PFSK-1 (cell line): ENCODE data around the gene ICA1.

Source experiments
- FOXP2 ChIP-seq: optimal IDR thresholded peaks from 2 replicates; pipeline ENCODE3; 2011; ENCODE audit warnings: borderline replicate concordance, control low read depth, inconsistent platforms; ENCODE audit not compliant: insufficient read depth; ENCODE audit errors: extremely low read length, extremely low read depth
- POLR2AphosphoS5 ChIP-seq: IDR thresholded peaks from 2 replicates; pipeline ENCODE4 v1.6.1; 2012; ENCODE audit warnings: low read depth, mild to moderate bottlenecking, control low read depth, low read length, moderate library complexity
- SIN3A ChIP-seq: IDR thresholded peaks from 2 replicates; pipeline ENCODE4 v1.6.1; 2012; ENCODE audit warnings: mild to moderate bottlenecking, low read length, moderate library complexity, borderline replicate concordance; ENCODE audit not compliant: insufficient read depth
- TAF1 ChIP-seq: IDR thresholded peaks from 2 replicates; pipeline ENCODE4 v1.6.1; 2012; ENCODE audit warnings: low read length, control low read depth, borderline replicate concordance; ENCODE audit not compliant: insufficient read depth
- TF ChIP-seq, protein P1 (sequence below), 2 experiments: IDR thresholded peaks; 2 replicates each; pipeline versions ENCODE4 v1.6.1 to v1.8.0; 2011 to 2012; ENCODE audit warnings: low read depth in 2 of 2, low read length in 2 of 2, control low read depth in 1 of 2, inconsistent platforms in 1 of 2, mild to moderate bottlenecking in 1 of 2, moderate library complexity in 1 of 2; ENCODE audit not compliant: insufficient read depth in 1 of 2

The ICA1 gene

DNA sequence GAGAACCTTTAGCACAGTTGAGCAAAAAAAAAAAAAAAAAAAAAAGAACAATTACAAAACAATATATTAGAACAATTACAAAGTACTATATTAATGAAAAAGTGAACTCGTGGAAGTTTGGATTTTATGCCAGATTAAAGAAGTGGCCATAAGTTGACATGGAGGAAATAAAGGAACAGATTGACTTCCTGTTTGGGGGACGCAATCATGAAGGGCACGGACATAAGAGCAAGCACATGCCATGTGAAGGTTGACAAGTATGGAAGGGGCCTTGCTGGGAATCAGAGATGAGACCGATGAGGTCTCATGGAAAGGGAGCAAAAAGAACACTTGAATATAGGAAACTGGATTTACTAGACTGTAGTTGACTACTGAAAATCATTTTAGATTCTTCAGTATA is 61.7 kb downstream of the ICA1 start:
- TF ChIP-seq POLR2AphosphoS5 = no peak
- TF ChIP-seq, protein P1, sequence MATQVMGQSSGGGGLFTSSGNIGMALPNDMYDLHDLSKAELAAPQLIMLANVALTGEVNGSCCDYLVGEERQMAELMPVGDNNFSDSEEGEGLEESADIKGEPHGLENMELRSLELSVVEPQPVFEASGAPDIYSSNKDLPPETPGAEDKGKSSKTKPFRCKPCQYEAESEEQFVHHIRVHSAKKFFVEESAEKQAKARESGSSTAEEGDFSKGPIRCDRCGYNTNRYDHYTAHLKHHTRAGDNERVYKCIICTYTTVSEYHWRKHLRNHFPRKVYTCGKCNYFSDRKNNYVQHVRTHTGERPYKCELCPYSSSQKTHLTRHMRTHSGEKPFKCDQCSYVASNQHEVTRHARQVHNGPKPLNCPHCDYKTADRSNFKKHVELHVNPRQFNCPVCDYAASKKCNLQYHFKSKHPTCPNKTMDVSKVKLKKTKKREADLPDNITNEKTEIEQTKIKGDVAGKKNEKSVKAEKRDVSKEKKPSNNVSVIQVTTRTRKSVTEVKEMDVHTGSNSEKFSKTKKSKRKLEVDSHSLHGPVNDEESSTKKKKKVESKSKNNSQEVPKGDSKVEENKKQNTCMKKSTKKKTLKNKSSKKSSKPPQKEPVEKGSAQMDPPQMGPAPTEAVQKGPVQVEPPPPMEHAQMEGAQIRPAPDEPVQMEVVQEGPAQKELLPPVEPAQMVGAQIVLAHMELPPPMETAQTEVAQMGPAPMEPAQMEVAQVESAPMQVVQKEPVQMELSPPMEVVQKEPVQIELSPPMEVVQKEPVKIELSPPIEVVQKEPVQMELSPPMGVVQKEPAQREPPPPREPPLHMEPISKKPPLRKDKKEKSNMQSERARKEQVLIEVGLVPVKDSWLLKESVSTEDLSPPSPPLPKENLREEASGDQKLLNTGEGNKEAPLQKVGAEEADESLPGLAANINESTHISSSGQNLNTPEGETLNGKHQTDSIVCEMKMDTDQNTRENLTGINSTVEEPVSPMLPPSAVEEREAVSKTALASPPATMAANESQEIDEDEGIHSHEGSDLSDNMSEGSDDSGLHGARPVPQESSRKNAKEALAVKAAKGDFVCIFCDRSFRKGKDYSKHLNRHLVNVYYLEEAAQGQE (IDR thresholded peaks at IDR 0.05; ENCODE audit: insufficient read depth in 1 of 2, low read depth in 2 of 2, low read length in 2 of 2) = no peak
- TF ChIP-seq SIN3A = no peak
- no peak for TF ChIP-seq FOXP2
- no peak for TF ChIP-seq TAF1

DNA sequence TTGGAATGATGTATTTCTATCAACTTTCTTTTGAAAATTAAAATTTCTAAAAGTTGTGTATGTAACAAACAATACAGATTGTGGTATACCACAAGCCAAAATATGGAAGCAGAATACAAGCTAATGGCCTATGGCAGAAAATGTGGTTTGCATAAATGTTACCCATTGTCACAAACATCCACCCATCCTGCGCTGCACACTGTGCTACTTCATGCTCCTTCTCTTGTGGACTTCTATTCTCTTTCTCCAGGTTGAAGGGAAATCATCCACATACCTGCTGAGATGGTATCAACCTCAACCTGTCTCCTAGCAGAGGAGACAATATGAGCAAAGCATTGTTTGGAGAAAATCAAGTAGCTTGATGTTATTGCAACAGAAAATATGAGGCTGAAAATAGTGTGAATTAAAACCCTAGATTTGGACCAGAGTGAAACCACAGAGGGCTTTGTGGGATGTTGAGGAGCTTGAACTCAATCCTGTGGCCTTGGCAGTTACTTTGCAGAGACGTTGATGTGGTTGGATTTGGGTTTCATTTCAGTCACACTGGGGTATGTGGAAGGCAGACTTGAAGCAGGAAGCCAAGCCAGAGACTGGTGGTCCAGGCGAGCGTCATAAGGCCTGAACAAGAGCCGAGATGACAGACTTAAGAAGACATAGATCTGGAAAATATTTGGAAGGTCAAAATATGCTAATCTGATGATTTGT is 63.8 kb downstream of the ICA1 start:
- TF ChIP-seq TAF1 = no peak
- no peak for TF ChIP-seq FOXP2
- TF ChIP-seq, protein P1 (IDR thresholded peaks at IDR 0.05; ENCODE audit: insufficient read depth in 1 of 2, low read depth in 2 of 2, low read length in 2 of 2) = no peak
- no peak for TF ChIP-seq SIN3A
- no peak for TF ChIP-seq POLR2AphosphoS5

DNA sequence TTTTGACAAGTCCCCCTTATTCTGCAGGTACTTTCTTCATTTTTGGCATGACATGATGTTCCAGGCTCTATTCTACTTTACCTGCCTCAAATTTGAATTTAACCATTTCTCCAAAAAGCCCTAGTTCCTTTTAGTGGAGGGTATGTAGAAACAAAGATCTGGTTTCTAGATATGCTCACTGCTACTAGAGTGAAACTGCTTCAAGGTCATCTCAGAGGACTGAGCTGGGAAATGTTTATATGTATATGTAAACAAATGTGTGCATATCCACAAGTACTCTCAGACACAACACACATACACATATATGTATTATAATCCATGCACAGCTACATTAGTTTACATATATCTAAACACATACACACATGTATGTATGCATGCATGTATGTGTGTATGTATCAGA is 69.1 kb downstream of the ICA1 start:
- no peak for TF ChIP-seq POLR2AphosphoS5
- no peak for TF ChIP-seq FOXP2
- TF ChIP-seq SIN3A = no peak
- TF ChIP-seq, protein P1 (IDR thresholded peaks at IDR 0.05; ENCODE audit: insufficient read depth in 1 of 2, low read depth in 2 of 2, low read length in 2 of 2) = no peak
- TF ChIP-seq TAF1 = no peak

DNA sequence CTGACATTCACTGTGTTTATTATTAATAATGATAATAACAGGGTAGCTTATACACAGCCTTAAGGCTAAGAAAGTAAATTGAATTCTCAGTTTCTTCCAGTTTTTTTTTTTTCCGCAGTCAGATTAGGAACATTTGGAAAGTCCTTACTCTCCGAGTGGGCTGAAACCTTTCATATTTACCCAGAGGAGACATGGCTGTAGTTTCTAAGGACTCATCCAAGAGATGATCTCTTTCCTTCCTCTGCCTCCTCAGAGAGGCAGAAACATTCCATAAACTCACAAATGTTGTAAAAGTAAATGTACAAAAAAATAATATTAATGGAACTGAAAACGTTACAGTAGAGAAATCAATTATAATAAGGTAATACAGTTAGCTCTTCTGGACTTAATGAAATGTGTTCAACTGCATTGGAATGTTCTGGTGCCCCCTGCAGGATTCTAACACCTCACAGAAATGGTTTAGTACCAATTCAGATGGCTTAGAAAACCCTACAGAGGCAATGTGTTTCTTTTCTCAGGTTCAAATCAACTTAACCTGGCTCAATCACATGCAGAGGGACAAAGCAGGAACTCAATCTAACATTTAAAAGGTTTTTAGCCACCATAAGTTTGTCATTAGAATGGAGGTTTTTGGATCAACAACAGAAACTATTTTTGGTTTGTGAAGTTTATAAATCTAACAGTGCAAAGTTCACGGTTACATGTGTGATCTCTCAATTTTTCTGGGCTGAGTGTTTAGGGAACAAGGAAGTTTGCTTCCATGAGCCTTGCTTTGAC is 71.7 kb downstream of the ICA1 start:
- TF ChIP-seq POLR2AphosphoS5 = no peak
- TF ChIP-seq TAF1 = no peak
- TF ChIP-seq FOXP2 = no peak
- TF ChIP-seq, protein P1 (IDR thresholded peaks at IDR 0.05; ENCODE audit: insufficient read depth in 1 of 2, low read depth in 2 of 2, low read length in 2 of 2) = no peak
- TF ChIP-seq SIN3A = no peak
